Bronchial epithelial cell (primary cell): ENCODE measurements around the gene BMF. TPM values are rescaled to one million over a fixed set of nuclear protein-coding genes. Genes with fewer than 3 reads are reported as not detected.

Experiments used
- DNase-seq: peaks from one replicate; pipeline ENCODE4 v3.0.0-alpha.2; 2010; ENCODE audit warnings: low read depth
- FAIRE-seq: peaks from 2 replicates; lab custom pipeline; 2011; peaks lifted over from hg19 to GRCh38; lab: Jason Lieb, UNC
- H3K27me3 ChIP-seq: 2 replicates; pipeline ENCODE4 v1.5.1; 2011; ENCODE audit warnings: low read length; ENCODE audit not compliant: control insufficient read depth, insufficient read depth
- H3K36me3 ChIP-seq: 2 replicates; pipeline ENCODE4 v1.5.1; 2011; ENCODE audit warnings: low read length; ENCODE audit not compliant: control insufficient read depth, insufficient read depth
- H3K4me3 ChIP-seq: 2 replicates; pipeline ENCODE4 v1.5.1; 2011; ENCODE audit warnings: mild to moderate bottlenecking, low read depth, low read length, control low read depth
- total RNA-seq: library from RNA; depleted of rRNA; stranded (reverse); fragments of >200 nt; gene quantifications from 2 replicates; pipeline ENCODE4 v1.2.1, GENCODE V29; 2014
- TF ChIP-seq, protein P1 (sequence below): IDR thresholded peaks from 2 replicates; pipeline ENCODE4 v1.5.1; 2011; ENCODE audit warnings: mild to moderate bottlenecking, moderate library complexity, low read length, control low read depth, inconsistent platforms; ENCODE audit not compliant: insufficient read depth, severe bottlenecking

Gene BMF
- total RNA-seq, 1 donor from 2014 or later, result 1.6 TPM

DNA sequence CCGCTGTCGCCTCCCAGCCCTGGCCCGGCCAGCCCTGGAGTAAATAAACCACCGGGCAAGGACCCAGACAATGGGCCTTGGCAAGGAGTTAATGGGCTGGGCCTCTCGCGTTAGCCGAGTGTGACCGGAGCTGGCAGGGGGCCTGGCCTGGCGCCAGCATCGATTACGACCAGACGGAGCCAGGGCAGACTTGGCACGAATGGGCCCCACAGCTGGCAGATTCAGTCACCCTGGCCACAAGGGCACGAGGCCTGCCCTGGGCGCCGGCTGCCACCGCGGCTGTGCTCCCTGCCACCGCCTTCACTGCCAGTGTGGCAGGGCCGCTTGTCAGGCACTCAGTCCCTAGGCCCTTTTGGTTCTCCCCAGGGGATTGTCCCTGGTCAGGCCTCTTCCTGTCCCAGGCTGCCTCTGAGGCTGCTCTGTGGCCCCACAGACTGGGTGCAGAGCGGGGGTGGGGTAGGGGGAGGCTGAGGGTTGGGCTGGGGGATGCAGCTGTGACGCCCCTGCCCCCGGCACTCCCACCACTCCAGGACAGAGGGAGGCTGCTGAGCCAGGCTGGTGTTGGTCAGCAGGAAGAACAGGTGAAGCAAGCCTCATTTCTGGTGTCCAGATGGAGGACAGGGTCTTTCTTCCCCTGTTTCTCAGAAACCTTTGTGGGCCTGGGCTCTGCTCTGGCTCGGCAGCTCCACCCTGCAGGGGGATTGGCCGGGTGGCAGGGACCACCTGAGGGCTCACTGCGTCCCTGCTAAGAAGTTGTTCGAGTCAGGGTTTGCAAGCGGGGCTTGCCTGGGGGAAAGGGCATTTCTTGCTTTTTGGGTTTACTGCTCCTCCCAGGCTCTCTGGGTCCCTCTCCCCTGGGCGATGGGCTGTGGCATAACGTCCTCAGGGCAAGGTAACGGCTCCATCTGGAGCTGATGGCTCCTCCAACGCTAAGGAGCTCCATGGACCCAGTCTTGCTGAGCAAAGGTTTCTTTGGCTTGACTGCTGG lies 39.2 kb downstream of the BMF start:
- H3K4me3 ChIP-seq, result no peak overlapping the region
- H3K27me3 ChIP-seq, result no peaks in the 10 kb centered on the region
- no peak for DNase-seq
- no peaks in the 10 kb centered on the region for H3K36me3 ChIP-seq
- no peak for FAIRE-seq
- TF ChIP-seq, protein P1, sequence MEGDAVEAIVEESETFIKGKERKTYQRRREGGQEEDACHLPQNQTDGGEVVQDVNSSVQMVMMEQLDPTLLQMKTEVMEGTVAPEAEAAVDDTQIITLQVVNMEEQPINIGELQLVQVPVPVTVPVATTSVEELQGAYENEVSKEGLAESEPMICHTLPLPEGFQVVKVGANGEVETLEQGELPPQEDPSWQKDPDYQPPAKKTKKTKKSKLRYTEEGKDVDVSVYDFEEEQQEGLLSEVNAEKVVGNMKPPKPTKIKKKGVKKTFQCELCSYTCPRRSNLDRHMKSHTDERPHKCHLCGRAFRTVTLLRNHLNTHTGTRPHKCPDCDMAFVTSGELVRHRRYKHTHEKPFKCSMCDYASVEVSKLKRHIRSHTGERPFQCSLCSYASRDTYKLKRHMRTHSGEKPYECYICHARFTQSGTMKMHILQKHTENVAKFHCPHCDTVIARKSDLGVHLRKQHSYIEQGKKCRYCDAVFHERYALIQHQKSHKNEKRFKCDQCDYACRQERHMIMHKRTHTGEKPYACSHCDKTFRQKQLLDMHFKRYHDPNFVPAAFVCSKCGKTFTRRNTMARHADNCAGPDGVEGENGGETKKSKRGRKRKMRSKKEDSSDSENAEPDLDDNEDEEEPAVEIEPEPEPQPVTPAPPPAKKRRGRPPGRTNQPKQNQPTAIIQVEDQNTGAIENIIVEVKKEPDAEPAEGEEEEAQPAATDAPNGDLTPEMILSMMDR, result no peak

DNA sequence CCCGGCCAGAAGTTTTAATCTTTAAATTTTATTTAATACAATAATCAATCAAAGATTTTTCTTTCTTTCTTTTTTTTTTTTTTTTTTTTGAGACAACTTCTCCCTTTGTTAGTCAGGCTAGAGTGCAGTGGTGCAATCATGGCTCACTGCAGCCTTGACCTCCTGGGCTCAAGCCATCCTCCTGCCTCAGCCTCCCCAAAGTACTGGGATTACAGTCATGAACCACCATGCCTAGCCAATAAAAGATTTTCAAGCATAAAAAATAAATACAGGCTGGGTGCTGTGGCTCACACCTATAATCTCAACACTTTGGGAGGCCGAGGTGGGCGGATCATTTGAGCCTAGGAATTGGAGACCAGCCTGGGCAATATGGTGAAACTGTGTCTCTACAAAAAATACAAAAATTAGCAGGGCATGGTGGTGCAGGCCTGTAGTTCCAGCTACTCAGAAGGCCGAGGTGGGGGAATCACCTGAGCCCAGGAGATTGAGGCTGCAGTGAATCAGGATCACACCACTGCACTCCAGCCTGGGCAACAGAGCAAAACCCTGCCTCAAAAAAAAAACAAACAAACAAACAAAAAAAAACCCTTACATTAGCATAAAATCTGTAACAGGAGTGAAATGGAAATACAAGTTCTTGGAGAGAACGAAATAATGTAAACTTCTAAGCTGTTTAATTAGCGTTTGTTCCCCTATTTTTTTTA lies 40.6 kb downstream of the BMF start:
- H3K27me3 ChIP-seq, result no peaks in the 10 kb centered on the region
- H3K4me3 ChIP-seq, result no peak overlapping the region
- H3K36me3 ChIP-seq, result no peaks in the 10 kb centered on the region
- DNase-seq (no peak), FAIRE-seq (no peak)
- TF ChIP-seq, protein P1, result no peak

DNA sequence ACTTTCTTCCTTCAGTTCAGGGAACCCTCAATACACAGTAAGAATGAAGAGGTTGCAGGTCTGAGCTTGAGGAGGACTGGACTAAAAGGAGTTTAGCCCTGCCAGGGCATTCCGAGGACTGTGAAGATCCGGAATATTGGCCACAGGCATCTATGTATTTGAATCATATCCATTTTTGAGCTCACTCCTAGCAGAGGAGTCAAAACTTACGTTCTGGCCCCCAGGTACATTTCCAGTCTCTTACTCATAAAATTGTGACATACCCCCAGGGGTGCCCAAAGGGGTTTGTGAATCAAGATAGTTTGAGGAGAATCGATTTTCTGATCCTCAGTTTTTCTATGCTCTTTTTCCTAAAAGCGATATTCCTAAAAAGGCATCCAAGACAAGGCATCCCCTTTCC lies 42.1 kb downstream of the BMF start:
- DNase-seq (no peak), FAIRE-seq (no peak)
- TF ChIP-seq, protein P1, result no peak
- H3K27me3 ChIP-seq, result no peaks in the 10 kb centered on the region
- no peaks in the 10 kb centered on the region for H3K36me3 ChIP-seq
- H3K4me3 ChIP-seq, result no peak overlapping the region

DNA sequence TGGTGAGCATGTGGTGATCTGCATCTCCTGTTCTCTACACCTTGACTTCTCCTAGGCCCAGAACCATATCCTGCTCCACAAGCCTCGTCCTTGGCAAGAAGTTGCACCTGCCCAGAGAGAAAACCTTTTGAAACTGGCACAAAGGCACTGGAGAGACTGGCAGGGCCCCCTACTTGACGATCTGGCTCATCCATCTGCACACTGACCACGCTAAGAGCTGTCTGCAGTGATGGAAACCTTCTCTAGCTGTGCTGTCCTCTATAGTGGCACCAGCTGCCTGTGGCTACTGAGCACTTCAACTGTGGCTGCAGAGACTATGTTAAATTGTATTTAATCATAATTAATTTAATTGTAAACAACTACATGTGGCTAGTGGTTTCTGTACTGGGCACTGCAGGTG lies 43.5 kb downstream of the BMF start:
- TF ChIP-seq, protein P1, result no peak
- H3K4me3 ChIP-seq, result no peak overlapping the region
- no peak for FAIRE-seq
- no peaks in the 10 kb centered on the region for H3K36me3 ChIP-seq
- H3K27me3 ChIP-seq, result no peaks in the 10 kb centered on the region
- no peak for DNase-seq

DNA sequence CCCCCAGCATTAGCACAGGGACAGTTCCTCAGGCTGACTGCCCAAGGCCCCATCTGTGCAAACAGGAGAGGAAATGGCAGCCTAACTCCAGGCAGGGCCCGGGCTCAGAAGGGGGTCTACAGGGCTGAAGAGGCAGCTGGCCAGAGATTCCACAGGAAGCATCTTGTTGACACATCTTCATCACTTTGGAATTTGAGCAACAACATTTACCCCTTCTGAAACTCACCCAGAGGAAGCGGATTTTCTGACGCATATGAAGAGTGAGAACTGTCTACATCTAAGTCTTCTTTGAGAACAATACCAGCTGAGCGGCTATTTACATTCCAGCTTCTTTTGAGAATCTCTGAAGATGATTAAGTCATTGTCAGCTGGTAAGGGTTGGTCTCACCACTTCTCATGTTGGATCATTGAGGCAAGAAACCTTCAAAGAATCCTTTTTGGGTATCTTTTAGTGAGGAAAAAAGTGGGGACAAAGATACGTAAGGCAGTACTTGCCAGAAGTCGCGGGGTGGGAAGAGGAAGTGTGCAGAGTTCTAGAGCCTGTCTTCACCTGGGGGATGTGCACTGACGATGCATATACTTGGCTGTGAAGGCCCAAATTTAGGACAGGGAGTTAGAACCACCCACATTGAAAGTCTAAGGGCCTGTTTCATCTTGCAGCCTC lies 44.3 kb downstream of the BMF start:
- Histone ChIP-seq H3K36me3 (no peaks in the 10 kb centered on the region), H3K27me3 (no peaks in the 10 kb centered on the region), H3K4me3 (no peak overlapping the region)
- TF ChIP-seq, protein P1, result no peak
- FAIRE-seq, result no peak
- DNase-seq, result no peak
